ENCODE data around the gene GINS3. TPM values are rescaled to one million over a fixed set of nuclear protein-coding genes. Genes with fewer than 3 reads are reported as not detected.

Gene GINS3
- total RNA-seq, 4 donors from 2014 or later = 2.6 to 9.6 (median 6.8) TPM

GRCh38 chr16:58425756-58426494, 33.7 kb downstream of the GINS3 start:
- no peak for DNase-seq (ENCODE audit: low spot score in 2 of 2)
- Histone ChIP-seq H3K27ac (no peak overlapping the region), H3K4me1 (peaks cover 13% of the 10 kb centered on the region), H3K36me3 (no peaks in the 10 kb centered on the region), H3K27me3 (no peaks in the 10 kb centered on the region), H3K9me3 (no peaks in the 10 kb centered on the region), H3K4me3 (no peak overlapping the region)
- 74% methylated on average over 10 of the region's 10 CpGs for WGBS
- TF ChIP-seq EP300 (IDR thresholded peaks at IDR 0.05) (no peak), POLR2A (IDR thresholded peaks at IDR 0.05) (no peak), CTCF (IDR thresholded peaks at IDR 0.05) (no peak), POLR2AphosphoS5 (IDR thresholded peaks at IDR 0.05) (no peak)

GRCh38 chr16:58426966-58427365, 34.7 kb downstream of the GINS3 start:
- Histone ChIP-seq H3K9me3 (no peaks in the 10 kb centered on the region), H3K27me3 (no peaks in the 10 kb centered on the region), H3K4me1 (peaks cover 11% of the 10 kb centered on the region), H3K27ac (no peak overlapping the region), H3K36me3 (no peaks in the 10 kb centered on the region), H3K4me3 (no peak overlapping the region)
- TF ChIP-seq EP300 (IDR thresholded peaks at IDR 0.05) = no peak
- no peak for TF ChIP-seq POLR2A (IDR thresholded peaks at IDR 0.05)
- TF ChIP-seq CTCF (IDR thresholded peaks at IDR 0.05) = no peak
- TF ChIP-seq POLR2AphosphoS5 (IDR thresholded peaks at IDR 0.05) = no peak
- WGBS = 68% methylated on average over 2 of the region's 2 CpGs
- DNase-seq (ENCODE audit: low spot score in 2 of 2) = no peak

GRCh38 chr16:58428621-58429542, 36.6 kb downstream of the GINS3 start:
- Histone ChIP-seq H3K9me3 (no peaks in the 10 kb centered on the region), H3K27ac (no peak overlapping the region), H3K4me1 (peaks cover 23% of the 10 kb centered on the region), H3K4me3 (no peak overlapping the region), H3K36me3 (no peaks in the 10 kb centered on the region), H3K27me3 (no peaks in the 10 kb centered on the region)
- WGBS = 86% methylated on average over 11 of the region's 11 CpGs
- no peak for DNase-seq (ENCODE audit: low spot score in 2 of 2)
- no peak for TF ChIP-seq POLR2AphosphoS5 (IDR thresholded peaks at IDR 0.05)
- no peak for TF ChIP-seq POLR2A (IDR thresholded peaks at IDR 0.05)
- no peak for TF ChIP-seq CTCF (IDR thresholded peaks at IDR 0.05)
- no peak for TF ChIP-seq EP300 (IDR thresholded peaks at IDR 0.05)

GRCh38 chr16:58430718-58431117, 38.4 kb downstream of the GINS3 start:
- WGBS = 92% methylated on average over 6 of the region's 6 CpGs
- H3K27me3 ChIP-seq = no peaks in the 10 kb centered on the region
- no peaks in the 10 kb centered on the region for H3K36me3 ChIP-seq
- peaks cover 29% of the 10 kb centered on the region for H3K4me1 ChIP-seq
- no peak overlapping the region for H3K4me3 ChIP-seq
- no peak overlapping the region for H3K27ac ChIP-seq
- no peak for DNase-seq (ENCODE audit: low spot score in 2 of 2)
- no peak for TF ChIP-seq CTCF (IDR thresholded peaks at IDR 0.05)
- no peak for TF ChIP-seq EP300 (IDR thresholded peaks at IDR 0.05)
- no peak for TF ChIP-seq POLR2A (IDR thresholded peaks at IDR 0.05)
- TF ChIP-seq POLR2AphosphoS5 (IDR thresholded peaks at IDR 0.05) = no peak
- H3K9me3 ChIP-seq = no peaks in the 10 kb centered on the region

GRCh38 chr16:58433569-58433951, 41.3 kb downstream of the GINS3 start:
- H3K36me3 ChIP-seq = no peaks in the 10 kb centered on the region
- H3K4me1 ChIP-seq = peaks cover 21% of the 10 kb centered on the region
- no peak overlapping the region for H3K4me3 ChIP-seq
- no peaks in the 10 kb centered on the region for H3K9me3 ChIP-seq
- TF ChIP-seq POLR2A (IDR thresholded peaks at IDR 0.05) (no peak), POLR2AphosphoS5 (IDR thresholded peaks at IDR 0.05) (no peak), CTCF (IDR thresholded peaks at IDR 0.05) (no peak), EP300 (IDR thresholded peaks at IDR 0.05) (no peak)
- H3K27ac ChIP-seq = no peak overlapping the region
- no peak for DNase-seq (ENCODE audit: low spot score in 2 of 2)
- H3K27me3 ChIP-seq = no peaks in the 10 kb centered on the region
- WGBS = 57% methylated on average over 3 of the region's 4 CpGs

Measured in suprapubic skin (tissue), 4 donors.